H1 (cell line): ENCODE results near the gene PIGU. TPM values are rescaled to one million over a fixed set of nuclear protein-coding genes. Genes with fewer than 3 reads are reported as not detected.

Experiments
- CTCF ChIA-PET: fragments of 300-600 bp; sonication (Branson Sonifier 250); formaldehyde crosslinking; loops from one replicate; lab custom pipeline; 2021; ENCODE audit not compliant: partially characterized antibody; lab: Charles Lee
- POLR2A ChIA-PET: fragments of 300-600 bp; sonication (Branson Sonifier 250); formaldehyde crosslinking; loops from one replicate; lab custom pipeline; 2021; ENCODE audit warnings: inconsistent platforms; ENCODE audit not compliant: partially characterized antibody; lab: Charles Lee
- DNase-seq, 2 experiments: peaks; one replicate each; pipeline versions ENCODE4 v3.0.0 to v3.0.0-alpha.2; 2010 to 2022; ENCODE audit warnings: low spot score in 2 of 2, low read depth in 1 of 2, mixed read lengths in 1 of 2
- FAIRE-seq: peaks from 2 replicates; lab custom pipeline; 2011; peaks lifted over from hg19 to GRCh38; lab: Jason Lieb, UNC
- H2AFZ ChIP-seq: 2 replicates; pipeline ENCODE4 v1.8.1; 2012; ENCODE audit warnings: low read length, inconsistent platforms
- H2AK5ac ChIP-seq: 2 replicates; pipeline ENCODE4 v1.6.1; 2013; ENCODE audit warnings: low read depth, low read length
- H2BK120ac ChIP-seq: replicated peaks from 2 replicates; pipeline ENCODE3; 2013; ENCODE audit warnings: low read depth, low read length, inconsistent platforms
- H2BK12ac ChIP-seq: 2 replicates; pipeline ENCODE4 v1.6.1; 2013; ENCODE audit warnings: low read depth, low read length
- H2BK15ac ChIP-seq: 2 replicates; pipeline ENCODE4 v1.6.1; 2013; ENCODE audit warnings: low read length
- H2BK20ac ChIP-seq: 2 replicates; pipeline ENCODE4 v1.6.1; 2013; ENCODE audit warnings: low read length
- H2BK5ac ChIP-seq: 2 replicates; pipeline ENCODE4 v1.6.1; 2013; ENCODE audit warnings: low read depth, low read length
- H3K14ac ChIP-seq: 2 replicates; pipeline ENCODE4 v1.6.1; 2013; ENCODE audit warnings: inconsistent platforms; ENCODE audit not compliant: insufficient read length
- H3K18ac ChIP-seq: 2 replicates; pipeline ENCODE4 v1.6.1; 2013; ENCODE audit warnings: low read length; ENCODE audit errors: extremely low read depth
- H3K23ac ChIP-seq: 2 replicates; pipeline ENCODE4 v1.6.1; 2013; ENCODE audit warnings: inconsistent platforms; ENCODE audit not compliant: insufficient read length
- H3K23me2 ChIP-seq: 2 replicates; pipeline ENCODE4 v1.6.1; 2013; ENCODE audit warnings: low read depth, low read length
- H3K27ac ChIP-seq: 2 replicates; pipeline ENCODE4 v1.6.1; 2011; ENCODE audit warnings: low read depth, low read length, inconsistent platforms
- H3K27me3 ChIP-seq, 4 experiments: replicated peaks in 1 of 4; 1 replicate in 1 of 4; 2 replicates in 3 of 4; pipeline versions ENCODE4 v1.6.1 to v1.8.1; 2011 to 2013; ENCODE audit warnings: low read length in 3 of 4, mild to moderate bottlenecking in 3 of 4, inconsistent platforms in 2 of 4, mixed read lengths in 2 of 4, moderate library complexity in 1 of 4; ENCODE audit not compliant: control insufficient read depth in 3 of 4, insufficient read depth in 3 of 4; ENCODE audit errors: extremely low read depth in 1 of 4
- H3K36me3 ChIP-seq, 4 experiments: 2 replicates each; pipeline versions ENCODE4 v1.6.1 to v1.8.1; 2011 to 2013; ENCODE audit warnings: mild to moderate bottlenecking in 4 of 4, low read length in 3 of 4, moderate library complexity in 2 of 4, control low read depth in 1 of 4, inconsistent platforms in 1 of 4; ENCODE audit not compliant: insufficient read depth in 4 of 4, control insufficient read depth in 2 of 4
- H3K4ac ChIP-seq: replicated peaks from 2 replicates; pipeline ENCODE3; 2013; ENCODE audit warnings: low read length, low read depth, mixed read lengths, inconsistent platforms; ENCODE audit not compliant: insufficient read length
- H3K4me1 ChIP-seq, 4 experiments: replicated peaks in 1 of 4; 1 replicate in 1 of 4; 2 replicates in 3 of 4; pipeline versions ENCODE4 v1.6.1 to v1.8.1; 2011 to 2013; ENCODE audit warnings: low read length in 3 of 4, inconsistent platforms in 2 of 4, mixed read lengths in 1 of 4; ENCODE audit not compliant: insufficient read depth in 4 of 4, control insufficient read depth in 3 of 4
- H3K4me2 ChIP-seq, 2 experiments: 2 replicates each; pipeline versions ENCODE4 v1.6.1 to v1.8.1; 2011 to 2013; ENCODE audit warnings: low read depth in 2 of 2, low read length in 2 of 2, control low read depth in 1 of 2, inconsistent platforms in 1 of 2, mild to moderate bottlenecking in 1 of 2; ENCODE audit not compliant: insufficient read depth in 1 of 2
- H3K4me3 ChIP-seq, 4 experiments: fragments of 200-600, 300-600 bp in 1 of 4; sonication (generic), shearing (Covaris generic), sonication (Bioruptor Twin) in 1 of 4; 2 replicates each; pipeline versions ENCODE4 v1.5.1 to v1.8.1; 2011 to 2016; ENCODE audit warnings: low read length in 4 of 4, low read depth in 3 of 4, control low read depth in 2 of 4, inconsistent platforms in 2 of 4, mild to moderate bottlenecking in 2 of 4, mixed read lengths in 1 of 4, moderate library complexity in 1 of 4; ENCODE audit not compliant: insufficient read depth in 2 of 4; ENCODE audit errors: extremely low read depth in 1 of 4
- H3K56ac ChIP-seq: replicated peaks from 2 replicates; pipeline ENCODE3; 2013; ENCODE audit warnings: low read depth, mild to moderate bottlenecking, mixed read lengths, low read length, inconsistent platforms; ENCODE audit not compliant: insufficient read length
- H3K79me1 ChIP-seq: 2 replicates; pipeline ENCODE4 v1.6.1; 2013; ENCODE audit warnings: low read depth, low read length, control low read depth
- H3K79me2 ChIP-seq, 2 experiments: 2 replicates each; pipeline versions ENCODE4 v1.6.1 to v1.8.1; 2012 to 2013; ENCODE audit warnings: low read length in 2 of 2, mild to moderate bottlenecking in 2 of 2, inconsistent platforms in 1 of 2; ENCODE audit not compliant: insufficient read depth in 2 of 2, control insufficient read depth in 1 of 2
- H3K9ac ChIP-seq, 4 experiments: replicated peaks in 1 of 4; 1 replicate in 1 of 4; 2 replicates in 3 of 4; pipeline versions ENCODE4 v1.6.1 to v1.8.1; 2011 to 2013; ENCODE audit warnings: low read depth in 3 of 4, low read length in 3 of 4, control low read depth in 2 of 4, mild to moderate bottlenecking in 2 of 4, moderate library complexity in 2 of 4, inconsistent platforms in 1 of 4; ENCODE audit errors: extremely low read depth in 1 of 4
- H3K9me3 ChIP-seq, 2 experiments: 2 replicates each; pipeline versions ENCODE4 v1.6.1 to v1.8.1; 2012 to 2013; ENCODE audit warnings: mild to moderate bottlenecking in 2 of 2, moderate library complexity in 2 of 2, control low read depth in 1 of 2, inconsistent platforms in 1 of 2, low read depth in 1 of 2, low read length in 1 of 2, mixed read lengths in 1 of 2; ENCODE audit not compliant: insufficient read depth in 2 of 2
- H4K20me1 ChIP-seq, 2 experiments: replicated peaks in 1 of 2; 2 replicates each; pipeline versions ENCODE3 to v1.8.1; 2011 to 2013; ENCODE audit warnings: inconsistent platforms in 2 of 2, low read length in 2 of 2, mild to moderate bottlenecking in 1 of 2; ENCODE audit not compliant: insufficient read depth in 2 of 2, control insufficient read depth in 1 of 2
- H4K5ac ChIP-seq: 2 replicates; pipeline ENCODE4 v1.6.1; 2013; ENCODE audit warnings: low read length, low read depth, mixed read lengths, inconsistent platforms; ENCODE audit not compliant: insufficient read length
- H4K8ac ChIP-seq: 2 replicates; pipeline ENCODE4 v1.8.0; 2013; ENCODE audit warnings: mild to moderate bottlenecking, moderate library complexity, low read length, inconsistent platforms; ENCODE audit not compliant: insufficient read depth; ENCODE audit errors: extremely low read depth
- H4K91ac ChIP-seq: replicated peaks from 2 replicates; pipeline ENCODE3; 2013; ENCODE audit warnings: low read length, mixed read lengths, inconsistent platforms; ENCODE audit not compliant: insufficient read length
- EGR1 ChIP-seq: IDR thresholded peaks from 2 replicates; pipeline ENCODE4 v1.6.1; 2011; ENCODE audit warnings: low read depth, low read length, borderline replicate concordance
- GTF2F1 ChIP-seq: IDR thresholded peaks from 2 replicates; pipeline ENCODE4 v1.6.1; 2012; ENCODE audit warnings: low read depth, low read length, improper control_type of control experiment, borderline replicate concordance
- HDAC2 ChIP-seq, 2 experiments: fragments of 300-600 bp in 1 of 2; sonication (generic) in 1 of 2; IDR thresholded peaks; 2 replicates each; pipeline ENCODE4 v1.6.1; 2011 to 2012; ENCODE audit warnings: low read depth in 2 of 2, low read length in 2 of 2, mild to moderate bottlenecking in 2 of 2, moderate library complexity in 2 of 2, borderline replicate concordance in 1 of 2, inconsistent platforms in 1 of 2
- RBBP5 ChIP-seq: IDR thresholded peaks from 2 replicates; pipeline ENCODE4 v1.7.1; 2012; ENCODE audit warnings: low read depth, mild to moderate bottlenecking, inconsistent platforms, low read length, moderate library complexity, borderline replicate concordance
- SAP30 ChIP-seq: fragments of 300-600 bp; sonication (generic); IDR thresholded peaks from 2 replicates; pipeline ENCODE4 v1.7.1; 2012; ENCODE audit warnings: low read length, moderate library complexity, mild to moderate bottlenecking, inconsistent platforms; ENCODE audit not compliant: insufficient read depth, insufficient replicate concordance
- TCF12 ChIP-seq: IDR thresholded peaks from 2 replicates; pipeline ENCODE4 v1.6.1; 2011; ENCODE audit warnings: low read depth, mild to moderate bottlenecking, low read length
- TEAD4 ChIP-seq: IDR thresholded peaks from 2 replicates; pipeline ENCODE4 v1.6.1; 2012; ENCODE audit warnings: low read depth, low read length, inconsistent platforms, mixed read lengths
- ZNF274 ChIP-seq: IDR thresholded peaks from 2 replicates; pipeline ENCODE4 v1.7.0; 2012; ENCODE audit warnings: low read length, borderline replicate concordance; ENCODE audit errors: extremely low read depth
- WGBS, 2 experiments: shearing (Covaris generic) in 1 of 2; methylation state at CpG; one replicate each; pipeline versions ENCODE4 v1.1.6 to v1.1.7; 2013 to 2015; ENCODE audit warnings: low lambda C conversion rate in 2 of 2, mixed read lengths in 2 of 2, inconsistent platforms in 1 of 2, low coverage in 1 of 2, missing lambda C conversion rate in 1 of 2; ENCODE audit not compliant: insufficient replicate concordance in 2 of 2, insufficient coverage in 1 of 2, insufficient read length in 1 of 2; ENCODE audit errors: extremely low coverage in 1 of 2, missing lambda C conversion rate in 1 of 2; 5-methylcytosine and 5-hydroxymethylcytosine counted together
- polyA plus RNA-seq, 7 experiments: library from polyadenylated mRNA; depleted of rRNA in 3 of 7; stranded (reverse) in 5 of 7; unstranded in 2 of 7; fragments of >200 nt in 5 of 7; fragments of 200-250 nt in 2 of 7; gene quantifications; 1 replicate in 5 of 7; 2 replicates in 1 of 7; 4 replicates in 1 of 7; pipeline versions ENCODE4 v1.2.1 to v1.2.3, GENCODE V29; 2011 to 2013; ENCODE audit warnings: missing spikeins in 2 of 7, mixed read lengths in 2 of 7
- total RNA-seq: library from RNA; stranded (reverse); fragmentation: NEBNext Ultra II Directional; extraction: Animal tissue kit (Norgen Biotek cat#: 25700); gene quantifications from 2 replicates; pipeline ENCODE4 v1.2.1, GENCODE V29; 2021
- TF ChIP-seq, protein P1 (sequence below), 3 experiments: IDR thresholded peaks; 1 replicate in 2 of 3; 2 replicates in 1 of 3; pipeline versions ENCODE4 v1.5.1 to v1.6.1; 2011; ENCODE audit warnings: low read length in 3 of 3, mild to moderate bottlenecking in 3 of 3, inconsistent platforms in 2 of 3, low read depth in 1 of 3, moderate library complexity in 1 of 3; ENCODE audit not compliant: insufficient read depth in 1 of 3; ENCODE audit errors: control extremely low read depth in 1 of 3

PIGU gene
- total and polyA plus RNA-seq, 2 of the 8 experiments (the other 6 are each of a cell fraction or from before 2014, with no cell fraction given): 28.3 to 117 TPM

DNA sequence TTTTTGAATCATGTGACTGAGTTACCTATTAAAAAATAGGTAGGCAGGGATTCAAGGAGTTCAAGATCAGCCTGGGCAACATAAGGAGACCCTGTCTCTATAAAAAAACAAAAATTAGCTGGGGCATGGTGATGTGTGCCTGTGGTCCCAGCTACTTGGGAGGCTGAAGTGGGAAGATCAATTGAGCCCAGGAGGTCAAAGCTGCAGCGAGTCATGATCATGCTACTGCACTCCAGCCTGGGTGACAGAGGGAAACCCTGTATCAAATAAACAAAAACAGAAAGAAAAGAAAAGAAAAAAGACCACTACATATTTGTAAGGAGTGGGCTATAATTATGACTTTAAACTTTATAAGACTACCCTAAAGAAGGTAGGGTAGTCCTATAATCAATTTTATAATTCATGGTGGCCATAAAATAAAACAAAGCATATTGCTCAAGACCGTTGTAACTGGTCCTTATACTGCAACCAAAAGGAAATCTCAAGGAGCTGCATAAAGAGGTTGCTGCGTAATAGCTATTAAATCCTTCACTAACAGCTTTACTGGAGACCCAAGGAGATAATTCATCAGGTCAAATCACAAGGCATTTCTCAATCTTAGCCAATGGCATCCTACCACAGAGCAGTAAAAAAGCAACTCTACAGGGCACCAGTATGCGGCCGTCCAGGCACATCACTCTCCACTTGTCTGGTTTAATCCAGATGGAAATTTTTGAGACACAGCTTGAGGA is 13.5 kb downstream of the PIGU start:
- no peaks in the 10 kb centered on the region for H3K4me1 ChIP-seq
- POLR2A ChIA-PET: interaction anchor here (0.8 kb wide), 1 partner anchor 43 kb away, joined by 3 read pairs; no protein-coding TSS in a partner anchor
- FAIRE-seq: no peak
- CTCF ChIA-PET: interaction anchor here (0.6 to 1.8 kb wide), 4 partner anchors 34 to 107 kb away, joined by 3 to 5 read pairs (median 4); no protein-coding TSS in a partner anchor
- no peaks in the 10 kb centered on the region; a peak in 1 of 4 replicates for H3K9me3 ChIP-seq
- no peak overlapping the region for H3K14ac ChIP-seq
- H4K8ac ChIP-seq: no peak overlapping the region
- no peak overlapping the region for H3K4me2 ChIP-seq
- no peaks in the 10 kb centered on the region for H3K23me2 ChIP-seq
- no peaks in the 10 kb centered on the region; a peak in 1 of 8 replicates for H3K36me3 ChIP-seq
- H3K4me3 ChIP-seq: no peak overlapping the region
- H3K9ac ChIP-seq: no peak overlapping the region
- no peak overlapping the region for H3K18ac ChIP-seq
- no peak overlapping the region for H2BK12ac ChIP-seq
- H3K23ac ChIP-seq: no peak overlapping the region
- H3K56ac ChIP-seq: no peak overlapping the region
- H4K20me1 ChIP-seq: peaks cover 0 to 2% of the 10 kb centered on the region in 2 experiments
- no peak overlapping the region for H2AFZ ChIP-seq
- H3K27me3 ChIP-seq: no peaks in the 10 kb centered on the region
- H3K79me1 ChIP-seq: no peaks in the 10 kb centered on the region; the same call in 1 of the 2 replicates
- no peak overlapping the region for H2BK20ac ChIP-seq
- WGBS, 2 experiments: 91% methylated on average over 5 of the region's 5 CpGs; no CpG with 5 or more reads in 1 of the 2 experiments
- no peak overlapping the region for H3K4ac ChIP-seq
- no peak overlapping the region for H2BK5ac ChIP-seq
- no peak overlapping the region for H4K5ac ChIP-seq
- H2AK5ac ChIP-seq: no peak overlapping the region
- no peak overlapping the region for H2BK15ac ChIP-seq
- no peaks in the 10 kb centered on the region; a peak in 1 of 4 replicates for H3K79me2 ChIP-seq
- no peak overlapping the region for H4K91ac ChIP-seq
- H3K27ac ChIP-seq: no peak overlapping the region
- no peak for DNase-seq
- H2BK120ac ChIP-seq: no peak overlapping the region
- no peak for TF ChIP-seq SAP30
- no peak for TF ChIP-seq HDAC2 (IDR thresholded peaks at IDR 0.05; ENCODE audit: borderline replicate concordance in 1 of 2, low read depth in 2 of 2, low read length in 2 of 2)
- no peak for TF ChIP-seq RBBP5
- TF ChIP-seq, protein P1, sequence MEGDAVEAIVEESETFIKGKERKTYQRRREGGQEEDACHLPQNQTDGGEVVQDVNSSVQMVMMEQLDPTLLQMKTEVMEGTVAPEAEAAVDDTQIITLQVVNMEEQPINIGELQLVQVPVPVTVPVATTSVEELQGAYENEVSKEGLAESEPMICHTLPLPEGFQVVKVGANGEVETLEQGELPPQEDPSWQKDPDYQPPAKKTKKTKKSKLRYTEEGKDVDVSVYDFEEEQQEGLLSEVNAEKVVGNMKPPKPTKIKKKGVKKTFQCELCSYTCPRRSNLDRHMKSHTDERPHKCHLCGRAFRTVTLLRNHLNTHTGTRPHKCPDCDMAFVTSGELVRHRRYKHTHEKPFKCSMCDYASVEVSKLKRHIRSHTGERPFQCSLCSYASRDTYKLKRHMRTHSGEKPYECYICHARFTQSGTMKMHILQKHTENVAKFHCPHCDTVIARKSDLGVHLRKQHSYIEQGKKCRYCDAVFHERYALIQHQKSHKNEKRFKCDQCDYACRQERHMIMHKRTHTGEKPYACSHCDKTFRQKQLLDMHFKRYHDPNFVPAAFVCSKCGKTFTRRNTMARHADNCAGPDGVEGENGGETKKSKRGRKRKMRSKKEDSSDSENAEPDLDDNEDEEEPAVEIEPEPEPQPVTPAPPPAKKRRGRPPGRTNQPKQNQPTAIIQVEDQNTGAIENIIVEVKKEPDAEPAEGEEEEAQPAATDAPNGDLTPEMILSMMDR (IDR thresholded peaks at IDR 0.05; ENCODE audit: control extremely low read depth in 1 of 3, insufficient read depth in 1 of 3, low read depth in 1 of 3, low read length in 3 of 3): no peak
- no peak for TF ChIP-seq TEAD4
- TF ChIP-seq TCF12: no peak
- no peak for TF ChIP-seq ZNF274
- no peak for TF ChIP-seq EGR1
- no peak for TF ChIP-seq GTF2F1
